GM18502 (cell line): ENCODE data around the gene SNAPC1.
"Not testable (repeated sequence)": the region's sequence is repeated elsewhere in the genome, so short reads cannot be mapped to it uniquely, and the experiment has no call there.

Experiments used
- ATAC-seq: cut with Tn5 transposase; IDR thresholded peaks from one replicate; pipeline ENCODE4 v1.9.1; 2021; ENCODE audit warnings: mild to moderate bottlenecking; ENCODE audit not compliant: unreplicated experiment, poor library complexity

SNAPC1 gene

GRCh38 chr14:61761959-61762786, at the start of gene SNAPC1:
Gene SNAPC1 (plus strand): TSS chr14:61762420. CDS start chr14:61762461, 41 bp downstream.
- ATAC-seq: peak; percentile 99

- no peak for ATAC-seq
Measured at GRCh38 chr14:61713724-61714437, 48.3 kb upstream of the SNAPC1 start.

- no peak for ATAC-seq
Measured at GRCh38 chr14:61716956-61717355, 45.3 kb upstream of the SNAPC1 start.

- ATAC-seq: no peak
Measured at GRCh38 chr14:61718039-61718438, 44.2 kb upstream of the SNAPC1 start.

- no peak for ATAC-seq
Measured at GRCh38 chr14:61719344-61720293, 42.6 kb upstream of the SNAPC1 start.

- ATAC-seq: no peak
Measured at GRCh38 chr14:61720294-61720661, 41.9 kb upstream of the SNAPC1 start.

- ATAC-seq: no peak
Measured at GRCh38 chr14:61720741-61721140, 41.5 kb upstream of the SNAPC1 start.

- ATAC-seq: no peak
Measured at GRCh38 chr14:61724133-61724532, 38.1 kb upstream of the SNAPC1 start.

GRCh38 chr14:61726778-61727658, 35.2 kb upstream of the SNAPC1 start:
- no peak for ATAC-seq

- no peak for ATAC-seq
Measured at GRCh38 chr14:61730756-61731373, 31.4 kb upstream of the SNAPC1 start.

- ATAC-seq: no peak
Measured at GRCh38 chr14:61733972-61734371, 28.2 kb upstream of the SNAPC1 start.

GRCh38 chr14:61736751-61737150, 25.5 kb upstream of the SNAPC1 start:
- ATAC-seq: no peak

GRCh38 chr14:61737915-61738314, 24.3 kb upstream of the SNAPC1 start:
- no peak for ATAC-seq

- no peak for ATAC-seq
Measured at GRCh38 chr14:61739133-61739532, 23.1 kb upstream of the SNAPC1 start.

GRCh38 chr14:61742371-61742770, 19.8 kb upstream of the SNAPC1 start:
- ATAC-seq: no peak

- no peak for ATAC-seq
Measured at GRCh38 chr14:61744238-61744637, 18.0 kb upstream of the SNAPC1 start.

- ATAC-seq: not testable (repeated sequence)
Measured at GRCh38 chr14:61746346-61746745, 15.9 kb upstream of the SNAPC1 start.

- no peak for ATAC-seq
Measured at GRCh38 chr14:61746881-61747280, 15.3 kb upstream of the SNAPC1 start.

- ATAC-seq: no peak
Measured at GRCh38 chr14:61747342-61747741, 14.9 kb upstream of the SNAPC1 start.
